Bronchial epithelial cell (primary cell): ENCODE data around the gene TOM1L1. TPM values are rescaled to one million over a fixed set of nuclear protein-coding genes. Genes with fewer than 3 reads are reported as not detected.

Source experiments
- DNase-seq: peaks from one replicate; pipeline ENCODE4 v3.0.0-alpha.2; 2010; ENCODE audit warnings: low read depth
- FAIRE-seq: peaks from 2 replicates; lab custom pipeline; 2011; peaks lifted over from hg19 to GRCh38; lab: Jason Lieb, UNC
- H3K27me3 ChIP-seq: 2 replicates; pipeline ENCODE4 v1.5.1; 2011; ENCODE audit warnings: low read length; ENCODE audit not compliant: control insufficient read depth, insufficient read depth
- H3K36me3 ChIP-seq: 2 replicates; pipeline ENCODE4 v1.5.1; 2011; ENCODE audit warnings: low read length; ENCODE audit not compliant: control insufficient read depth, insufficient read depth
- H3K4me3 ChIP-seq: 2 replicates; pipeline ENCODE4 v1.5.1; 2011; ENCODE audit warnings: mild to moderate bottlenecking, low read depth, low read length, control low read depth
- total RNA-seq: library from RNA; depleted of rRNA; stranded (reverse); fragments of >200 nt; gene quantifications from 2 replicates; pipeline ENCODE4 v1.2.1, GENCODE V29; 2014
- TF ChIP-seq, protein P1 (sequence below): IDR thresholded peaks from 2 replicates; pipeline ENCODE4 v1.5.1; 2011; ENCODE audit warnings: mild to moderate bottlenecking, moderate library complexity, low read length, control low read depth, inconsistent platforms; ENCODE audit not compliant: insufficient read depth, severe bottlenecking

The TOM1L1 gene
- total RNA-seq, 1 donor from 2014 or later: 60.3 TPM

DNA sequence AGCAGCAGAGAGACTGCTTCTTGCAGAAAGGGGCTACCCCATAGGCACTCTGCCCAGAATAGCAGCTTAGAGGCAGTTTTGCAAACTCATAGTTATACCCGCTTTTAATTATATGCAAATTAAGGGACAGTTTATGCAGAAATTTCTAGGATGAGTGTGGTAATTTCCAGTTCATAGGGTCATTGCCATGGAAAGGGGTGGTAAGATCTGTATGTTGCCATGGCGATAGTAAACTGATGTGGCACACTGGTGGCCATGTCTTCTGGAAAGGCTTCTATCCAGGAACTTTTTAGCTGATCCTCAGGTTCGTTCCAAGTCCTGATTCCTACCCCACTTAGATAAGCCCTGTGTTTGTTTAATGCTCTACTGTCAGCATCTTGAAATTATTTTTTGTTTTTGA, 74.1 kb downstream of the TOM1L1 start:
- TF ChIP-seq, protein P1, sequence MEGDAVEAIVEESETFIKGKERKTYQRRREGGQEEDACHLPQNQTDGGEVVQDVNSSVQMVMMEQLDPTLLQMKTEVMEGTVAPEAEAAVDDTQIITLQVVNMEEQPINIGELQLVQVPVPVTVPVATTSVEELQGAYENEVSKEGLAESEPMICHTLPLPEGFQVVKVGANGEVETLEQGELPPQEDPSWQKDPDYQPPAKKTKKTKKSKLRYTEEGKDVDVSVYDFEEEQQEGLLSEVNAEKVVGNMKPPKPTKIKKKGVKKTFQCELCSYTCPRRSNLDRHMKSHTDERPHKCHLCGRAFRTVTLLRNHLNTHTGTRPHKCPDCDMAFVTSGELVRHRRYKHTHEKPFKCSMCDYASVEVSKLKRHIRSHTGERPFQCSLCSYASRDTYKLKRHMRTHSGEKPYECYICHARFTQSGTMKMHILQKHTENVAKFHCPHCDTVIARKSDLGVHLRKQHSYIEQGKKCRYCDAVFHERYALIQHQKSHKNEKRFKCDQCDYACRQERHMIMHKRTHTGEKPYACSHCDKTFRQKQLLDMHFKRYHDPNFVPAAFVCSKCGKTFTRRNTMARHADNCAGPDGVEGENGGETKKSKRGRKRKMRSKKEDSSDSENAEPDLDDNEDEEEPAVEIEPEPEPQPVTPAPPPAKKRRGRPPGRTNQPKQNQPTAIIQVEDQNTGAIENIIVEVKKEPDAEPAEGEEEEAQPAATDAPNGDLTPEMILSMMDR: no peak
- FAIRE-seq: no peak
- Histone ChIP-seq H3K36me3 (no peaks in the 10 kb centered on the region), H3K27me3 (no peaks in the 10 kb centered on the region), H3K4me3 (no peak overlapping the region)
- no peak for DNase-seq

DNA sequence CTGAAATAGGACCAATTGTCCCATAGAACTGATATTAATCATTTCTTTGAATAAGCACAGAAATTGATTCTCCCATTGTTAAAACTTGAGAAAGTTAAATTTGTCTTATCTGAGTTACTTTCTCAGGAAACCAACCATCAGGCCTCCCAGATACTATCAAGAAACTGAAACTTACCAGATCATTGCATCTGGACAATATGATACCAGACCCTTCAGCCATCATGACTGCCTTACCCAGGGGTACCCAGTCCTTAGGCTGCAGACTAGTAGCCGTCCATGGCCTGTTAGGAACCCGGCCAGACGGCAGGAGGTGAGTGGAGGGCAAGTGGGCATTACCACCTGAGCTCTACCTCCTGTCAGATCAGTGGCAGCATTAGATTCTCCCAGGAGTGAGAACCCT, 75.7 kb downstream of the TOM1L1 start:
- no peaks in the 10 kb centered on the region for H3K27me3 ChIP-seq
- FAIRE-seq: no peak
- no peak for DNase-seq
- H3K4me3 ChIP-seq: no peak overlapping the region
- no peaks in the 10 kb centered on the region for H3K36me3 ChIP-seq
- TF ChIP-seq, protein P1: no peak

DNA sequence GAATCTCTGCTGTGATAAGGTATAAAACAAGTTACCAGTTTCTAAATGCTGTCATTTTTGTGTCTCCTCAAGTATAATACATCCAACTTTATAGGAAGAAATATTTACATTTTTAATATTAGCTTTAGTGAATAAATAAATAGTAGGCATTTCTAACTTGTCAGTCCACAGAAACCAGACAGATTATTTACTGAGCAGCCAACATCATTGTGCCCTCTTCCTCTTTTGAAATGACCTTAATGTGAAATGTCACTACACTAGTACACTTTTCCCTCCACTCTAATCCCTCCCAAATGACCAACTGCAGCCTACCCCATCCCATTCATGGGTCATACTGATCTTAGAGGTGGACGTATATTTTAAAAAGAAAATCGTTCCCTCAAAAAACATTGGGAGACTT, 77.1 kb downstream of the TOM1L1 start:
- TF ChIP-seq, protein P1: no peak
- Histone ChIP-seq H3K4me3 (no peak overlapping the region), H3K27me3 (no peaks in the 10 kb centered on the region), H3K36me3 (no peaks in the 10 kb centered on the region)
- DNase-seq: no peak
- no peak for FAIRE-seq

DNA sequence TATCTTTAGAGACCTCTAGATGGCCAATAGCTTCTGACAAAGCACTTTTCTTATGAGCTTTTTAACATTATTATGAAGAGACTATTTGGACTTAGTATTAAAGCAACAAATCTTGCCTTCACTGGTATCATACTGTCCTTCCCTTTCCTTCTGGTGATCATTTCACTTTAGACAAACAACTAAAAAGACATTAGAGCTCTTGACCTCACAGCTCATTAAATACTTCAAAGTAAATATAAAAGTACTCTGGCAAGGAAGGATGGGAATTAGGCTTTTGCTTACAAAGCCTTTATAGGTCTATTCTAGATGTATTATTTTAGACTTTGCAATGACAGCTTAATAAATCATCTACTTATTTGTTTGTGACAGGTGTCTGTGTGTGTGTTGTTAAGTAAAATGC, 79.0 kb downstream of the TOM1L1 start:
- Histone ChIP-seq H3K36me3 (no peaks in the 10 kb centered on the region), H3K27me3 (no peaks in the 10 kb centered on the region), H3K4me3 (no peak overlapping the region)
- no peak for DNase-seq
- TF ChIP-seq, protein P1: no peak
- FAIRE-seq: no peak

DNA sequence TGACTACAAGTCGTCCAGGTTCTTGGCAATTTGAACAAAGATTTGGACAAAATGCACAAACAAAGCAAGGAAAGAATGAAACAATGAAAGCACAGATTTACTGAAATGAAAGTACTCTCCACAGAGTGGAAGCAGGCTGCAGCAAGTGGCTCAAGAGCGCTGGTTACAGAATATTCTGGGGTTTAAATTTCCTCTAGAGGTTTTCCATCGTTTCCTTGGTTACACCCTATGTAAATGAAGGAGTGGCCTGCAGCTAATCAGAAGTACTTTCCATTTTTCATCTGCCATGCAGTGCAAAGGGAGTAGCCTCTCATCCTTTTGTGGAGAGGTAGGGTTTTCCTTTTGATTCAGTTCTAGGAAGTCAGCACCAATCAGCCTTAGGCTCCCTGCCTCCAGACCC, 79.7 kb downstream of the TOM1L1 start:
- Histone ChIP-seq H3K27me3 (no peaks in the 10 kb centered on the region), H3K36me3 (no peaks in the 10 kb centered on the region), H3K4me3 (no peak overlapping the region)
- TF ChIP-seq, protein P1: no peak
- FAIRE-seq: no peak
- no peak for DNase-seq

DNA sequence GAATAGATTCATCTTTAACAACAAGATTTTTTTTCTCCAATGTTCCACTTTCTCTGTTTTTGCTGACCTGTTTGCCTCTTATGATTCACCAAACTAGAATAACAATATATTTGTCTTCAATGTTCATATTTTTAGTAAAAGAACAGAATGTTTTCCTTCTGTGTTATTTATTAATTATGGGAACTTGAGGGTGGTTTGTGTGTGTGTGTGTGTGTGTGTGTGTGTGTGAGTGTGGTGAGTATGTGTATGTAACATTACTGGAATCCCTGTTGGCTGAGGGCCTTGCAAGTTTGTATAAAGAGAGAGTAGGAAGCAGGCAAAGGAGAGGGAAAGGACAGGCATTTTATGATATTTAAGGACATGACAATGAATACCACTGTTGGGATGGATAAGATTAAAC, 81.7 kb downstream of the TOM1L1 start:
- no peak for DNase-seq
- TF ChIP-seq, protein P1: no peak
- H3K27me3 ChIP-seq: no peaks in the 10 kb centered on the region
- H3K36me3 ChIP-seq: no peaks in the 10 kb centered on the region
- FAIRE-seq: no peak
- no peak overlapping the region for H3K4me3 ChIP-seq
